NCI-H460 (cell line): Measurements from ENCODE around the gene PLEKHM2. TPM values are rescaled to one million over a fixed set of nuclear protein-coding genes. Genes with fewer than 3 reads are reported as not detected.
"Not testable (repeated sequence)": the region's sequence is repeated elsewhere in the genome, so short reads cannot be mapped to it uniquely, and the experiment has no call there.

ENCODE experiments used
- DNase-seq: peaks from one replicate; pipeline ENCODE4 v3.0.0-alpha.2; 2016; ENCODE audit warnings: low read depth; ENCODE audit errors: extremely low read depth
- total RNA-seq: library from RNA; depleted of rRNA; stranded (reverse); fragments of >200 nt; shearing (Covaris generic); gene quantifications from 2 replicates; pipeline ENCODE4 v1.2.3, GENCODE V29; 2014

PLEKHM2 gene
- total RNA-seq, 1 experiment from 2014 or later: 20.6 TPM

DNA sequence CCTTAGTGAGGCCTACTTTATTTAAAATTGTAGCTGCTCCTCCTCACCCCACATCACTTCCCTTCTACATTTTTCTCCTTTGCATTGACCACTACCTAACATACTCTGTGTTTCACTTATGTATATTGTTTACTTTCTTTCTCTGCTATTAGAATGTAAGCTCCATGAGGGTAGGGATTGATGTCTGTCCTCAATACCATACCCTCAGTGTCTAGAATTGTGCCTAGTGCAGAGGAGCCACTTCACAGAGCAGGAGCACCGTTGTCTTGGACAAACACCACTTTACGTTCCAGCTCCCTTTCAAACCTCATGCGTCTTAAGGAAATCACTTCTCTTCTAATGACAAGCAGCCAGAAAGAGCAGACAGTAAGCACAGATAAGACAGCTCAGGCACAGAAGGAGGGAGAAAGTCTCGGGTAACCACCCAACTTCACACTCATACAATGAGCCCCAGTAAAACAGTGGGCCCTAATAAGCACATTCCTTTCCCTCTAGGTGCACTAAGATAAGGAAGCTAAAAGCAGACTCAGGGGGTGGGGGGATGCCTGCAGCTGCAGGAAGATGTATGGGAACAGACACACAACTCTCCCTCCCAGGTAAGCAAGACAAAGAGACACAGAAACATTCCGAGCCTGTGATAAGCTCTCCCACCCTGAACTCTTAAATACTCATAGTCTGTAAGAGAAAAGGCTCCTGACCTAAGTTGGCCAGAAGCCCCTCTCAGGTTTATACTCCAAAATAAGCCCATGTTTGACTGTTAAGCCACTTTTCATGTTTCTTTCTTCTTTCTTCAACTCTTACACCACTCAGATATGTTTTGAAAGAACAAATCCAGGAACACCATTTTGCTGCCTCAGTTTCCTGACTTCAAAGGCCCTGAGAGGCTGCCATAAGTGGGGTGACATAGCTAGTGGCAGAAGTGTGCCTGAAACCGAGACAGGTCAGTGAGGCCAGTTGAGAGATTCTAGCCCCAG lies 7.1 kb upstream of the PLEKHM2 start:
- DNase-seq: no peak

DNA sequence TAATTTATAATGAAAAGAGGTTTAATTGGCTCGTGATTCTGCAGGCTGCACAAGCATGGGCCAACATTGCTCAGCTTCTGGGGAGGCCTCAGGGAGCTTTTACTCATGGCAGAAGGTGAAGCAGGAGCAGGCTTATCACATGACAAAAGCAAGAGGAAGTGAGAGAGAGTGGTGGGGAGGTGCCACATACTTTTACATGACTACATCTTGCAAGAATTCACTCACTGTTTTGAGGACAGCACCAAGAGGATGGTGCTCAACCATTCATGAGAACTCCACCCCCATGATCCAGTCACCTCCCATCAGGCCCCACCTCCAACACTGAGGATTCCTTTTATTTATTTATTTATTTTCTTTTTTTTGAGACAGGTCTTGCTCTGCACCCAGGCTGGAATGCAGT lies 5.5 kb upstream of the PLEKHM2 start:
- DNase-seq: peak; percentile 53

DNA sequence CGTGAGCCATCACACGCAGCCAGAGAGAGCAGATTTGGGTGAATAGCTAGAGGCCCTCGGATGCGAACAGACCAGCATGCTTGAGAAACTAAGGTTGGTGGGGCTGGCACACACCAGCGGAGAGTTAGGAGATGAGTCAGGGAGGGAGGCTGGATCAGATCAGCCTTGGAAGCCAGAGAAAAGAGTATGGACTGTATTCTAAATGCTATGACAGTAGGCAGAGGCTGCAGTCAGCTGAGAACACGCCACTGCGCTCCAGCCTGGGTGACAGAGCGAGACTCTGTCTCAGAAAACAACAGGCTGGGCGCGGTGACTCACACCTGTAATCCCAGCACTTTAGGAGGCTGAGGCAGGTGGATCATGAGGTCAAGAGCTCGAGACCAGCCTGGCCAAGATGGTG lies 4.0 kb upstream of the PLEKHM2 start:
- DNase-seq: no peak

DNA sequence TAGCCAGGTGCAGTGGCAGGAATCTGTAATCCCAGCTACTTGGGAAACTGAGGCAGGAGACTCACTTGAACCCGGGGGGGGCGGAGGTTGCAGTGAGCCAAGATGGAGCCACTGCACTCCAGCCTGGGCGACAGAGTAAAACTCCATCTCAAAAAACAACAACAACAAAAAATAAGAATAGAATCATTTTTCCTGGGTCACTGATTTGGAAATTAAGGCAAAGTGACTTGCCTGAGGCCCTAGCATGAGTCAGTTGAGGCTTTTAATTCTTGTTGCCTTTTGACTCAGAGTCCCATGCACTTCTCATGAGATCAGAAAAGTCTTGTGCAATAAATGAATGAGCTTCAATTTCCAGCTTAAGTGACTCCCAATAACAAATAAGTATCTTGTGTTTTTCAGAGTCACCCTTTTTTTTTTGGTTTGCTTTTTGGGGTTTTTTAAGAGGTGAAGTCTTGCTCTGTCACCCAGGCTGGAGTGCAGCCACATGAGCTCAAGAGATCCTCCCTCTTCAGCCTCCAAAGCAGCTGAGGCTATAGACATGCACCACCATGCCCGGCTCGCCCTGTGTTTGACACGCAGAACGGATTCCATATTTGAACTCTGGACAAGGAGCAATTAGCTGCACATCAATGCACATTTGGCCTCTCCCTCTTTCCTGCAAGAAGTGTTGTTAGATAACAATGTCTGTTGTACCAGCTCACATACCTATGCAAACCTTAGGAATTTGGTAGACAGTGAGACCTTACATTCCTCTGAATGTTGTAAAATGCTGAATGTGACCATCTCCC lies 3.4 kb upstream of the PLEKHM2 start:
- DNase-seq: peak; percentile 26

DNA sequence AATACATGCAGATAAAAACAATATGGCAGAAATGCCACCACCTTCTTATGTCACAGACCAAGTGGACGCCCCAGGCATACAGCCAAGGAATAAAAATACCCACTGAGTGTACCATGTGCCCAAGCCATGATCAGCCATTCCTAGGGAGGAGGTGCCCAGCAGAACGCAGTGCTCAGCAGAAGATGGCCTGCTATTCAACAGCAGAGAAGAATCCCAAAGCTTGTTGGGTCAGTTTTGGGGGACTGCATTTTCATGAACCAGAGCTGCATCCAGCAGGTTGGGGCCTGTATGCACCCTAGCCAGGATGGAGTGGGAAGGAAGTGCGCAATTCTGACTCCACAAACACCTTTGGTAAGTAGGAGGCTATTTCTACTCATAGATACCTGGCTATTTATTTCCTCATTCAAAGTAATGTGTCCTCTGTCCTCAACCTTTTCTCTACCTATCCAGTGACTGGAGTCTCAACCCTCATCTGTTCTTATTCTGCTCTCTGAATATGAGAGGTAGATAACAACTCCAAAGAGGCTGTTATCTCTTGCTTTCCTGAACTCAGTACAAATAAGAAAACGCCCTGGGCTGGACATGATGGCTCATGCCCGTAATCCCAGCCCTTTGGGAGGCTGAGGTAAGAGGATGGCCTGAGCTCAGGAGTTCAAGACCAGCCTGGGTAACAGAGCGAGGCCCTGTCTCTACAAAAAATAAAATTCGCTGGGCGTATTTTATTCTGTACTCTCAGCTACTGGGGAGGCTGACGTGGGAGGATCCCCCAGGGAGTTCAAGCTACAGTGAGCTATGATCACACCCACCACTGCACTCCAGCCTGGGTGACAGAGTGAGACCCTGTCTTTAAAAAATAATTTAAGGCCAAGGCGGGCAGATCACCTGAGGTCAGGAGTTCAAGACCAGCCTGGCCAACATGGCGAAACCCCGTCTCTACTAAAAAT lies 2.5 kb upstream of the PLEKHM2 start:
- DNase-seq: no peak

DNA sequence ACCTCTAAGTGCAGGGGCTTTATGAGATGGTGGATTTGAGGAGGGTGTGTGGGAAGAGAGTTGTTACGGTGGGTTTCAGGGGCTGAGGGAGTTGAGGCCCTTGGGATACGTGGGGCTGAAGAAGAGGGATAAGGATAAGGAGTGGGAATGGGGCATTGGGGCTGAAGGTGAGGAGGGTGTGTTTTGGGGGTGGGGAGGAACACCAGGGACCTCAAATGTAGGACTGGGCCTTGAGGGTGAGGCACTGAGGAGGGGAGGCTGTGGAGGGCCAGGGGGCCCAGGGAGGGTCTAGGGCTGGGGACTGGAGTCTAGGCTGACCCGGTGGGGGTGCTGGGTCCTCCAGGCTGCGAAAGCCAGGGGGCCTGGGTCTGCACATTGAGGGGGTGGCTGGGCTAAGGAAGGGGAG lies 1.2 kb upstream of the PLEKHM2 start:
- no peak for DNase-seq

DNA sequence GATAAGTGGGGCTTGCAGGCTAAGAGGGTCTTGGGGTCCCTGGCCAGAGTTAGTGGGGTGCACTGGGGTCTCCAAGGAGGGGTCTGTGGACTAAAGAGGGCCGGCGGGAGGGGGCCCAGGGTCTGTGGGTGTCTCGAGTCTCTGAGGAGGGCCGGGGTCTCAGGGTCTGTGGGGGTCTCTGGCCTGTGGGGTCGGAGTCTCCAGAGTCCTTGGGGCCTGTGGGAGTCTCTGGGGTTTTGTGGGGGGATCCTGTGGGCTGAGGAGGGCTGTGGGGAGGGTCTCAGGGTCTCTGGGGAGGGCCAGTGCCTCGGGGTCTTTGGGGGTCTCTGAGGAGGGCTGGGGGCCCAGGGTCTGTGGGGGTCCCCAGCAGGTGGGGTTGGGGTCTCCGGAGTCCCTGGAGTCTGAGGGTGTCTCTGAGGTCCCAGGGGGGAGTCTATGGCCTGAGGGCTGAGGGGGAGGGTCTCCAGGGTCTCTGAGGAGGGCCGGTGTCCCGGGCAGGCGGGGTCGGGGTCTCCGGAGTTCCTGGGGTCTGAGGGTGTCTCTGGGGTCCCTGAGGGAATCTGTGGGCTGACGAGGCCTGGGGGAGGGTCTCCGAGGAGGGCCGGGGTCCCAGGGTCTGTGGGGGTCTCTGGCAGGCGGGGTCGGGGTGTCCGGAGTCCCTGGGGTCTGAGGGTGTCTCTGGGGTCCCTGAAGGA lies 628 bp upstream of the PLEKHM2 start:
- DNase-seq: no peak

DNA sequence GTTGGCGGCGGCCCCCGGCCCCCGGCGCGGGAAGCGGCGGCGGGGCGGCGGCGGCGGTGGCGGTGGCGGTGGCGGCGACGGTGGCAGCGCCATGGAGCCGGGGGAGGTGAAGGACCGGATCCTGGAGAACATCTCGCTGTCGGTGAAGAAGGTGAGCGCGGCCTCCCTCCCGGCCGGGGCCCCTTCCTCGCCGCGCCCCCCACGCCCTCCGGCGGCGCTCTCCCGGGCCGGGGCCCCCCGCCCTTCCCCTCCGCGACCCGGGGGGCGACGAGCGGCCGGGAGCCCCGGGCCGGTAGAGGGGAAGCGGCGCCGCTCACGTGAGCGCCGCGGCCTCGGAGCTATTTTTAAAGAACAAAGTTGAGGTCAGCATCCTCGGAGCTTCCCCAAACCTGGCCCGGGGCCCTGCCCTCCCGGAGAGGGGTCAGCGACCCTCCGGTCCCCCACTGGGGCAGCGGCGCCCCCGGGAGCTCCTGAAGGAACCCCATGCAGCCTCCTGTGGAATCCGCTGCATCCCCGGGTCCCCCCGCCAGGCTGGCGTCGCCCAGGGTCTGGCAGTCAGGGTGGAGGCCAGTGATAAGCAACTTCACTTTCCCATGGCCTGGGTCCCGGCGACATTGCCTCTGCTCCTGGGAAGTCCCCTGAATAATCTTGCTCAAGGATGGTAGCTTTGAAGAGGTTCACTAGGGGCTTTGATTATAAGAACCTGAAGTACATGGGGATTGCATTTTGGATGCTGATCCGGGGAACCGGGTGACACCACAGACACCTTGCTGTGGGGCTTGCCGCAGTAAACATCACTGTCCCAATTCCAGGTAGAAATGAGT lies 560 bp downstream of the PLEKHM2 start:
- DNase-seq: no peak

DNA sequence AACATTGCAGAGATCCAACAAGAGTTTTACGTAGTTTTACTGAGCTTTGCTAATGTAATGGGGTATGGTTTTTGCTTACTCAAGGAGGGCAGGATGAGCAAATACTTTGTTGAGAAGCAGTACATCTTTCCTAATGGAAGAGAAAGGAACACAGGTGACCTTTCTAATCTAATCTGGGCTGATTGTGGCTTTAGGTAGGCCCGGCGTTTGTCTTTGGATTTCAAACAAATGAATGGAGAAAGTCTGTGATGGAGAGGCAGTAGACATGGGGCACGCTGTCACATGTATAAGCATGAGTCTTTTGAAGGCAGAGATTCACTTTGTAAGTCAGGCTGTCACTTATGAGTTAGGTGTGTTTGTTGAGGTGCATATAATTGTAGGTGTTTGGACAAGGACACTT lies 1.7 kb downstream of the PLEKHM2 start:
- no peak for DNase-seq

DNA sequence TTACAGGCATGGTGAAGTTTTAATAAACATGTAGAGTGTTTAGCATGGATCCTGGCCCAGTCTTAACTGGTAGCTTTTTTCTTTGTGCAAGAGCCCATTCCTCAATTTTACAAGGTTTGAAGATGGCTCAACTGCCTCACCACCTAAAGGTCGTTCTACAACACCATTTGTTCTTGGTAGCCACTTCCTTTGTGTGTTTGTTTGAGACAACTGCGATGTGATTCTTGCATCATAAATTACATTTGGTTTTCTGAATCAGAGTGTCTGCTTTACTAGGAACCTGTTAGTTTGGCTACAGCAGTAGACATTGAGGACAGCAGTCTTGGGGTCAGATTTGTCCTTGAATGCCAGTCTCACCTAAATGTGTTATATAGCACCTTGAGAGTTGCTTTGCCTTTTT lies 3.3 kb downstream of the PLEKHM2 start:
- no peak for DNase-seq

DNA sequence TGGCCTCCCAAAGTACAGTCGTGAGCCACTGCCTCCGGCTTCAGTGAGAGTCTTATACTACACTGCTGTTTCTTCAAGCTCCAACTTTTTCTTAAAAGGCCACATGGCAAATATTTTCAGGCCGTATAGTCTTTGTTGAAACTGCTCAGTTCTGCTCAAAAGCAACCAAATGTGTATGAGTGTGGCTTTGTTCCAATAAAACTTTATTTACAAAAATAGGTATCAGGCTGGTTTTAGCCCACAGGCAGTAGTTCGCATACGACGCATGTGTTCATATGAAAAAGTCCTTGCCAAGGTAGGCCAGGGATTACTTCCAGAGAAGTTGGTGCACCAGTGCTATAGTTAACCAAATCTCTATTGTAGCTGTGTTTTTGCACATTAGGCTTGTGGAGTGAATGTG lies 6.2 kb downstream of the PLEKHM2 start:
- no peak for DNase-seq

DNA sequence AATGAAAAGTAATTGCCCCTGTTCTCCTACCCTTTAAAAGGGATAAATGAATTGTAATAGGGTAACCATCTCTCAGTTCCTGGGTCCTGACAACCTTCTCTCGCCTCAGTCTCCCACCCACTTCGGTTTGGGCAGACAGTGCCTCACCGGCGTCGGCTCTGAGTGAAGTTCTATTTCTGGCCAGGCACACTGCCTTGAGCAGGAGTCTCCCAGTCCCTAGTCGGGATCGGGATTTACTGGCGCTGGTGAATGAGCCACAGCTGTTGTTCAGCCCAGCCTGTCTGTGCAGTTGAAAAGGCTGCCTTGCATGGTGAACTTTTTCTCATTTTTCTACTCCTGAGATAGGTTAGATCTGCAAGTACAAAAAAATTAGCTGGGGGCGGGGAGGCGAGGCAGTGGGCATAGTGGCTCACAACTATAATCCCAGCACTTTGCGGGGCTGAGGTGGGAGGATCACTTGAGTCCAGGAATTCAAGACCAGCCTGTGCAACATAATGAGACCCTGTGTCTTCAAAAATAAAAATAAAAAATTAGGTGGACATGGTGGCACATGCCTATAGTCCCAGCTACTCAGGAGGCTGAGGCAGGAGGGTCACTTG lies 7.4 kb downstream of the PLEKHM2 start:
- DNase-seq: no peak

DNA sequence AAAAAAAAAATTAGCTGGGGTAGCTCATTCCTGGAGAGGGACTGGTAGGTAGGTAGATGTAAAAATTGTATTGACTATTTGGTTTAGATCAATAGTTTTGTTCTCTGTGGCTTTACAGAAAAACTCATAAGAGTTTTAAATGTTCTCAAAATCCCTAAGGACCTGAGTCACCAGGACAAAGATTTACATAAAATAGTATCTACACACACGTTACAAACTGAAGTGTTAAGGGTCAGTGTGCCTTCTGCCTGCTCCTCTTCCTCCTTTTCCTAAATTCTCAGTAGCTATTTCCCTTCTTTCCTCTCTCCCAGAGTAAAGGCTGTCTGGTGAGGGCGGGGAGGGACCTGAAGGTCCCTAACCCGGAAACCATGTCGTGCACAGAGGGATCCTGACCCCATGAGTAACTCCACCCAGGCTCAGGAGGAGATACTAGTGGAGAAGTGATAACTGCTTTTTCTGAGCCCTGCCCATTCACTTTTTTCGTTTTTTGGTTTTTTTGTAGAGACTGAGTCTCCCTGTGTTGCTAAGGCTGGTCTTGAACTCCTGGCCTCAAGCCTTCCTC lies 8.1 kb downstream of the PLEKHM2 start:
- DNase-seq: no peak

DNA sequence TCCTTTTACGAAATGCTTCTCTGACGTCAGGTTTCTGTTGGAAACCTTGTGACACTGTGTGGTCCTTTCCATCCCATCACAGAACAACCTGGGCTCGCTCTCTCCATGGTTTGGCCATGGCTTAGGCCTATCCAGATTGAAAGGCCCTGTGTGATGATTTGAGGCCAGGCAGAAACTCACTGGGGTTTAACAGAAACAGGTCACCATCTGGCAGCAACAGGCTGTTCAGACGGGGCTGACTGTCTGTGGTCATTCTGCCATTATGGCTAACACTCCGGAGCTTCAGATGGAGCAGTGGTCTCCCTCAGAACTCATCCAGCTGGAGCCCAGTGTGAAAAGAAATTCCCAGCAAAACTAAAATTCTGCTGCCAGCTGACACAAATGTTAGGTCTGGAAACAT lies 9.3 kb downstream of the PLEKHM2 start:
- DNase-seq: no peak

DNA sequence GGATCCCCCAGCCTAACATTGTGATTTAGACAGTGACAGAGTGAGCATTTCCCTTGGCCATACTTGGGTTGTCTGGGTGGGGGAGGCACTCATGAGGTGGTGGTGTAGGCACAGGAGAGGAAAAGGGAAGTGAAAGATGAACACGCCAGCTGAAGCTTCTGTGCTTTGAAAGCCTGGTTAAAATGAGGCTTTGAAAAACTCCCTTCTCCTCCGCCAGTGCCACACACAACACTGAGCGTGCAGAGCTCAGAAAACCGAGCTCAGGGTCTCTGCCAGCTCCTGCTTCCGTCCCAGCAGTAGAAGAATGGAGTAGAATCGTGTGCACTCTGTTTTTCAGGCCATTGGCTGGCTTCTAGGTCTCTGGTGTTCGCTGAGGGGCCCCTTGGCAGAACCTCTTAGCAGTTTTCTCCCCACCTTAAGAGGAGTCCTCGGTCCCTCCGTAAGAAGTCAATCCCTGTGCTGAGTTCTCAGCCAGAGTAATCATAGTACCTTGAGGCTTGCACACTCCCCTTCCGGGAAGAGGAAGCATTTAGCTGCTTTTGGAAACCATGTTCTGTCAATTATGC lies 12.9 kb downstream of the PLEKHM2 start:
- no peak for DNase-seq

DNA sequence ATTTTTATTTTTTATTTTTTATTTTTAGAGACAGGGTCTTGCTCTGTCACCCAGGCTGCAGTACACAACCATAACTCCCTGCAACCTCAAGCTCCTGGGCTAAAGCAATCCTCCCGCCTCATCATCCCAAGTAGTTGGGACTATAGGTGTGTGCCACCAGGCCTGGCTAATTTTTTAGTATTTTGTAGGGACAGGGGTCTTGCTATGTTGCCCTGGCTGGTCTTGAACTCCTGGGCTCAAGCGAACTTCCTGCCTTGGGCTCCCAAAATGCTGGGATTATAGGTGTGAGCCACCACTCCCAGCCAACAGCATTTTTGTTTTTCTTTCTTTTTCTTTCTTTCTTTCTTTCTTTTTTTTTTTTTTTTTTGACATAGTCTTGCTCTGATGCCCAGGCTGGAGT lies 14.1 kb downstream of the PLEKHM2 start:
- DNase-seq: no peak

DNA sequence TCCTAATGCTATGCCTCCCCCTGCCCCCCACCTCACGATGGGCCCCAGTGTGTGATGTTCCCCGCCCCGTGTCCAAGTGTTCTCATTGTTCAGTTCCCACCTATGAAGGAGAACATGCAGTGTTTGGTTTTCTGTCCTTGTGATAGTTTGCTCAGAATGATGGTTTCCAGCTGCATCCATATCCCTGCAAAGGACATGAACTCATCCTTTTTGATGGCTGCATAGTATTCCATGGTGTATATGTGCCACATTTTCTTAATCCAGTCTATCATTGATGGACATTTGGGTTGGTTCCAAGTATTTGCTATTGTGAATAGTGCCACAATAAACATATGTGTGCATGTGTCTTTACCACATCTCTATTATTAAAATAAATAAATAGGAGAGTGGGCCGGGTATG lies 15.2 kb downstream of the PLEKHM2 start:
- DNase-seq: not testable (repeated sequence)

DNA sequence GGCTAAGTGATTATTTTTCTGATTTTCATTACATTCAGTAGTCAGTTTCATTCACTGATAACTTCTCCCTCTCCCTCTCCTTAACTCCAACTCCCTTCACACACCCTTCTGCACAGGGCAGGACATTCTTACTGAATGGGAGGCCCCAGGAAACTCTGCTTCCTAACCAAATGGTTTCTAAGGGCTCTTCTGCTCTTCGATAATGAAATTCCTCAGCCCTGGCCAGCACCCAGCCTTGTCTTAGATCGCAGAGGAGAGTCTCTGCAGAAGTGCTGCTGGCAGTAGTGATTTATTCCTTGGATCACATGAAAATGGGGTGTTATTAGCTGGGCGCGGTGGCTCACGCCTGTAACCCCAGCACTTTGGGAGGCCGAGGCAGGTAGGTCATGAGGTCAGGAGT lies 16.4 kb downstream of the PLEKHM2 start:
- DNase-seq: no peak
